ENCODE results near the gene OXLD1.
A peak's percentile ranks its signal among the peaks of the same experiment; 100 is the strongest.

The OXLD1 gene

GRCh38 chr17:81694810-81695209 lies 28.4 kb upstream of the OXLD1 start:
- no peaks in the 10 kb centered on the region for H3K9me3 Mint-ChIP-seq
- peaks cover 3 to 21% of the 10 kb centered on the region in 2 donors for H3K4me1 Mint-ChIP-seq
- H3K36me3 Mint-ChIP-seq: peaks cover 30 to 36% of the 10 kb centered on the region in 2 donors
- H3K27ac Mint-ChIP-seq: no peak overlapping the region
- H3K4me3 Mint-ChIP-seq: no peak overlapping the region
- DNase-seq: no peak
- no peak for ATAC-seq (replicated peaks)
- no peaks in the 10 kb centered on the region for H3K27me3 Mint-ChIP-seq

- Mint-ChIP-seq H3K4me1 (peaks cover 4 to 32% of the 10 kb centered on the region in 2 donors), H3K27me3 (no peaks in the 10 kb centered on the region), H3K27ac (no peak overlapping the region), H3K4me3 (no peak overlapping the region), H3K36me3 (peaks cover 39 to 48% of the 10 kb centered on the region in 2 donors), H3K9me3 (no peaks in the 10 kb centered on the region)
- no peak for ATAC-seq (replicated peaks)
- no peak for DNase-seq
These were observed 27.3 kb upstream of the OXLD1 start for GRCh38 chr17:81693509-81694210.

- Mint-ChIP-seq H3K9me3 (no peaks in the 10 kb centered on the region), H3K4me3 (no peak overlapping the region), H3K36me3 (peaks cover 32 to 48% of the 10 kb centered on the region in 2 donors), H3K27ac (no peak overlapping the region), H3K4me1 (peaks cover 11 to 31% of the 10 kb centered on the region in 2 donors), H3K27me3 (no peaks in the 10 kb centered on the region)
- DNase-seq (no peak), ATAC-seq (replicated peaks) (no peak)
These were observed 25.2 kb upstream of the OXLD1 start for GRCh38 chr17:81691608-81692007.

- no peak overlapping the region for H3K4me3 Mint-ChIP-seq
- H3K27me3 Mint-ChIP-seq: no peaks in the 10 kb centered on the region
- H3K9me3 Mint-ChIP-seq: no peaks in the 10 kb centered on the region
- peaks cover 13 to 34% of the 10 kb centered on the region in 2 donors for H3K4me1 Mint-ChIP-seq
- H3K27ac Mint-ChIP-seq: no peak overlapping the region
- H3K36me3 Mint-ChIP-seq: peaks cover 34 to 51% of the 10 kb centered on the region in 2 donors
- ATAC-seq (replicated peaks) (no peak), DNase-seq (no peak)
These were observed 24.8 kb upstream of the OXLD1 start for GRCh38 chr17:81691196-81691595.

- ATAC-seq (replicated peaks): no peak
- Mint-ChIP-seq H3K27me3 (no peaks in the 10 kb centered on the region), H3K4me3 (no peak overlapping the region), H3K36me3 (peaks cover 37 to 52% of the 10 kb centered on the region in 2 donors), H3K9me3 (no peaks in the 10 kb centered on the region), H3K27ac (no peak overlapping the region), H3K4me1 (peaks cover 14 to 38% of the 10 kb centered on the region in 2 donors)
- no peak for DNase-seq
These were observed 24.1 kb upstream of the OXLD1 start for GRCh38 chr17:81690549-81690948.

GRCh38 chr17:81690066-81690465 lies 23.7 kb upstream of the OXLD1 start:
- H3K27ac Mint-ChIP-seq: no peak overlapping the region
- DNase-seq (no peak), ATAC-seq (replicated peaks) (no peak)
- peaks cover 18 to 43% of the 10 kb centered on the region in 2 donors for H3K4me1 Mint-ChIP-seq
- no peak overlapping the region for H3K4me3 Mint-ChIP-seq
- H3K36me3 Mint-ChIP-seq: peaks cover 41 to 56% of the 10 kb centered on the region in 2 donors
- H3K9me3 Mint-ChIP-seq: no peaks in the 10 kb centered on the region
- no peaks in the 10 kb centered on the region for H3K27me3 Mint-ChIP-seq

GRCh38 chr17:81688616-81689015 lies 22.2 kb upstream of the OXLD1 start:
- Mint-ChIP-seq H3K4me1 (peaks cover 23 to 51% of the 10 kb centered on the region in 2 donors), H3K27ac (no peak overlapping the region), H3K36me3 (peaks cover 41 to 62% of the 10 kb centered on the region in 2 donors)

GRCh38 chr17:81687770-81688541 lies 21.6 kb upstream of the OXLD1 start:
- DNase-seq: no peak
- ATAC-seq (replicated peaks): no peak
- Mint-ChIP-seq H3K27me3 (no peaks in the 10 kb centered on the region), H3K4me1 (peaks cover 24 to 53% of the 10 kb centered on the region in 2 donors), H3K36me3 (peaks cover 41 to 62% of the 10 kb centered on the region in 2 donors), H3K4me3 (no peak overlapping the region), H3K27ac (no peak overlapping the region), H3K9me3 (no peaks in the 10 kb centered on the region)

More at GRCh38 chr17:81688616-81689015, 22.2 kb upstream of the OXLD1 start:
- Mint-ChIP-seq H3K4me3 (no peak overlapping the region), H3K27me3 (no peaks in the 10 kb centered on the region), H3K9me3 (no peaks in the 10 kb centered on the region)
- DNase-seq (no peak), ATAC-seq (replicated peaks) (no peak)

- H3K4me3 Mint-ChIP-seq: no peak overlapping the region
- no peaks in the 10 kb centered on the region for H3K9me3 Mint-ChIP-seq
- peak overlapping the region; percentile 71 for H3K27ac Mint-ChIP-seq
- peaks cover 29 to 64% of the 10 kb centered on the region in 2 donors for H3K4me1 Mint-ChIP-seq
- no peaks in the 10 kb centered on the region for H3K27me3 Mint-ChIP-seq
- ATAC-seq (replicated peaks) (no peak), DNase-seq (no peak)
- peaks cover 44 to 55% of the 10 kb centered on the region in 2 donors for H3K36me3 Mint-ChIP-seq
These were observed 20.2 kb upstream of the OXLD1 start for GRCh38 chr17:81686614-81687013.

GRCh38 chr17:81685108-81685507 lies 18.7 kb upstream of the OXLD1 start:
- H3K9me3 Mint-ChIP-seq: no peaks in the 10 kb centered on the region
- H3K4me3 Mint-ChIP-seq: peak overlapping the region; percentile 84 to 85
- DNase-seq: no peak
- ATAC-seq (replicated peaks): no peak
- H3K4me1 Mint-ChIP-seq: peaks cover 30 to 57% of the 10 kb centered on the region in 2 donors
- peaks cover 41 to 49% of the 10 kb centered on the region in 2 donors for H3K36me3 Mint-ChIP-seq
- H3K27me3 Mint-ChIP-seq: no peaks in the 10 kb centered on the region
- H3K27ac Mint-ChIP-seq: peak overlapping the region; percentile 92

- ATAC-seq (replicated peaks): no peak
- peak overlapping the region; percentile 84 to 85 for H3K4me3 Mint-ChIP-seq
- peak overlapping the region; percentile 92 for H3K27ac Mint-ChIP-seq
- no peaks in the 10 kb centered on the region for H3K27me3 Mint-ChIP-seq
- peaks cover 30 to 51% of the 10 kb centered on the region in 2 donors for H3K4me1 Mint-ChIP-seq
- no peaks in the 10 kb centered on the region for H3K9me3 Mint-ChIP-seq
- DNase-seq: no peak
- peaks cover 34 to 46% of the 10 kb centered on the region in 2 donors for H3K36me3 Mint-ChIP-seq
These were observed 18.1 kb upstream of the OXLD1 start for GRCh38 chr17:81684442-81684911.

- Mint-ChIP-seq H3K27me3 (no peaks in the 10 kb centered on the region), H3K9me3 (no peaks in the 10 kb centered on the region), H3K27ac (peak within 1 kb of the TSS; percentile 92), H3K4me3 (peak within 1 kb of the TSS; percentile 84 to 85), H3K36me3 (peaks cover 28 to 43% of the 10 kb centered on the region in 2 donors), H3K4me1 (peaks cover 32 to 44% of the 10 kb centered on the region in 2 donors)
- ATAC-seq (replicated peaks): peak; percentile 96 to 97
- DNase-seq: peak; percentile 98
These were observed 17.4 kb upstream of the OXLD1 start, which contains the start of the genes ARL16 and HGS for GRCh38 chr17:81683584-81684441. Gene ARL16, minus strand, starts transcription at chr17:81683797. Its CDS starts 44 bp downstream, at chr17:81683753. Gene HGS, plus strand, starts transcription at chr17:81684011. Its CDS starts 56 bp downstream, at chr17:81684067.

- H3K4me1 Mint-ChIP-seq: peaks cover 29 to 41% of the 10 kb centered on the region in 2 donors
- peak overlapping the region; percentile 90 for H3K27ac Mint-ChIP-seq
- H3K9me3 Mint-ChIP-seq: no peaks in the 10 kb centered on the region
These were observed 16.8 kb upstream of the OXLD1 start for GRCh38 chr17:81683208-81683583.

More at GRCh38 chr17:81683208-81683583, 16.8 kb upstream of the OXLD1 start:
- ATAC-seq (replicated peaks) (peak; percentile 16 to 19), DNase-seq (no peak)
- no peaks in the 10 kb centered on the region for H3K27me3 Mint-ChIP-seq
- peak overlapping the region; percentile 84 to 85 for H3K4me3 Mint-ChIP-seq
- H3K36me3 Mint-ChIP-seq: peaks cover 26 to 39% of the 10 kb centered on the region in 2 donors

All from stimulated activated naive B cell treated with anti-CD40 and anti-IgM and Interleukin-4, amounts not matched to agents 10 μg/mL and 1 μg/mL and 100 μg/mL, for 72 hours (primary cell).